Heart right ventricle (tissue), 16 donors: ENCODE results near the gene CDC14B. TPM values are rescaled to one million over a fixed set of nuclear protein-coding genes. Genes with fewer than 3 reads are reported as not detected.

Experiments used
- ATAC-seq, 8 donors: fragments of 200-7000 bp; cut with Tn5 transposase; one replicate each; pipeline ENCODE4 v1.9.1; 2020; ENCODE audit warnings: mild to moderate bottlenecking in 8 of 8, moderate library complexity in 8 of 8, moderate number of reproducible peaks in 1 of 8
- DNase-seq, 2 donors: peaks; one replicate each; pipeline ENCODE4 v3.0.0-alpha.2; 2020
- H3K27ac ChIP-seq, 10 donors: fragments of 200-600 bp; sonication (generic) in 2 of 10; one replicate each; pipeline versions ENCODE4 v1.5.0 to v1.8.0; 2020 to 2022; ENCODE audit warnings: mild to moderate bottlenecking in 3 of 10
- H3K27me3 ChIP-seq, 7 donors: fragments of 200-600 bp; one replicate each; pipeline ENCODE4 v1.8.0; 2021 to 2022; ENCODE audit warnings: mild to moderate bottlenecking in 2 of 7
- H3K36me3 ChIP-seq, 9 donors: fragments of 200-600 bp; sonication (generic) in 1 of 9; one replicate each; pipeline versions ENCODE4 v1.5.0 to v1.8.0; 2020 to 2022; ENCODE audit warnings: mild to moderate bottlenecking in 2 of 9
- H3K4me1 ChIP-seq, 9 donors: fragments of 200-600 bp; sonication (generic) in 1 of 9; one replicate each; pipeline versions ENCODE4 v1.5.0 to v1.8.0; 2020 to 2022; ENCODE audit warnings: mild to moderate bottlenecking in 4 of 9
- H3K4me3 ChIP-seq, 10 donors: fragments of 200-600 bp; sonication (generic) in 2 of 10; one replicate each; pipeline versions ENCODE4 v1.5.0 to v1.8.0; 2020 to 2022; ENCODE audit warnings: mild to moderate bottlenecking in 7 of 10, moderate library complexity in 2 of 10
- H3K9me3 ChIP-seq, 11 donors: fragments of 200-600 bp in 10 of 11; sonication (generic) in 2 of 11; one replicate each; pipeline versions ENCODE4 v1.5.0 to v1.8.0; 2013 to 2022; ENCODE audit warnings: mild to moderate bottlenecking in 2 of 11, control low read depth in 1 of 11, moderate library complexity in 1 of 11
- CTCF ChIP-seq, 9 donors: fragments of 200-600 bp; sonication (generic) in 2 of 9; IDR thresholded peaks; one replicate each; pipeline versions ENCODE4 v1.5.0 to v1.8.0; 2021 to 2022; ENCODE audit warnings: antibody characterized with exemption in 9 of 9, mild to moderate bottlenecking in 5 of 9, moderate library complexity in 1 of 9
- WGBS, 2 donors: extraction: QIAGEN DNeasy Blood & Tissue Kit; methylation state at CpG; one replicate each; pipeline ENCODE4 v1.1.7; 2013; ENCODE audit warnings: inconsistent platforms in 1 of 2; 5-methylcytosine and 5-hydroxymethylcytosine counted together
- intact Hi-C, 10 donors: fragments of 100-400 bp; cut with DNase I; formaldehyde crosslinking; loops; one replicate each; pipeline versions ENCODE4 v1.11.1 to v1.14.2; 2022
- polyA plus RNA-seq, 2 donors: library from polyadenylated mRNA; stranded (reverse); fragments of 200-250 nt; gene quantifications; one replicate each; pipeline ENCODE4 v1.2.3, GENCODE V29; 2013
- total RNA-seq, 10 donors: library from RNA; stranded (reverse); fragmentation: NEBNext Ultra II Directional in 3 of 10; extraction: Animal tissue kit (Norgen Biotek cat#: 25700) in 3 of 10; gene quantifications; one replicate each; pipeline versions ENCODE4 v1.2.1 to v1.2.4, GENCODE V29; 2021 to 2023
- donor health status: Arrhythmogenic right ventricular cardiomyopathy.
- donor health status: ischemic (EF 13 %, LVEDD 7.1; RV severe dilation, severe dysfunction).
- donor health status: healthy with polysubstance abuse.
- donor health status: DM: no; HTN: yes; CAD: no.
- donor health status: DM: no; HTN: no; CAD: no.
- donor health status: ischemic (EF 25% LVEDD 6.9; RV normal size, moderate dysfunction).
- donor health status: ischemic (EF 25% LVEDD 5.7; RV mildly dilated, moderate dysfunction).
- donor health status: healthy.
- donor health status: DM: yes; HTN: yes; CAD: no.
- donor health status: Ischemic cardiomyopathy.
- donor health status: ischemic (EF 35%, LVEDD 5.7; RV mildly dilated, moderate dysfunction).
- donor health status: nonischemic (EF 11% LVEDD 7.7; RV severe dilation, severe dysfunction).
- donor health status: DM: yes; HTN: yes; CAD: no.
- donor health status: PGD.
- donor health status: ischemic (EF 29% LVEDD 5.4; RV normal size, mild dysfunction).
- donor health status: nonischemic (EF 23%, LVEDD 6.1; RV moderate dilation, normal function).

CDC14B gene
- total and polyA plus RNA-seq, 12 donors: 5.1 to 30.8 (median 23.9) TPM

GRCh38 chr9:96500696-96501632 is 118.7 kb downstream of the CDC14B start:
- intact Hi-C loops: no loop called here
- Histone ChIP-seq H3K36me3 (peaks cover 0 to 11% (median 0%) of the 10 kb centered on the region in 9 donors), H3K9me3 (no peaks in the 10 kb centered on the region), H3K4me1 (peaks cover 0 to 43% (median 0%) of the 10 kb centered on the region in 9 donors), H3K4me3 (no peak overlapping the region), H3K27ac (no peak overlapping the region), H3K27me3 (no peaks in the 10 kb centered on the region)
- TF ChIP-seq CTCF (IDR thresholded peaks at IDR 0.05): no peak
- DNase-seq: no peak
- no peak for ATAC-seq
- WGBS, 2 donors: 84 to 88% methylated on average over 14 of the region's 14 CpGs

- intact Hi-C loops: no loop called here
- Histone ChIP-seq H3K9me3 (no peaks in the 10 kb centered on the region), H3K4me3 (no peak overlapping the region), H3K4me1 (peaks cover 0 to 45% (median under 1%) of the 10 kb centered on the region in 9 donors), H3K36me3 (peaks cover 0 to 11% (median 0%) of the 10 kb centered on the region in 9 donors), H3K27me3 (no peaks in the 10 kb centered on the region), H3K27ac (no peak overlapping the region)
- no peak for TF ChIP-seq CTCF (IDR thresholded peaks at IDR 0.05)
- ATAC-seq (peak in 1 of 8 donors; percentile 27), DNase-seq (no peak)
- WGBS, 2 donors: 62 to 74% methylated on average over 7 of the region's 7 CpGs
These were observed 120.4 kb downstream of the CDC14B start for GRCh38 chr9:96499257-96499656.

- DNase-seq (no peak), ATAC-seq (no peak)
- intact Hi-C loops: no loop called here
- Histone ChIP-seq H3K27ac (no peak overlapping the region), H3K36me3 (peaks cover 0 to 6% (median 0%) of the 10 kb centered on the region in 9 donors), H3K27me3 (no peaks in the 10 kb centered on the region), H3K4me1 (peaks cover 0 to 48% (median 3%) of the 10 kb centered on the region in 9 donors), H3K4me3 (no peak overlapping the region), H3K9me3 (no peaks in the 10 kb centered on the region)
- TF ChIP-seq CTCF (IDR thresholded peaks at IDR 0.05): no peak
- WGBS, 2 donors: 78 to 84% methylated on average over 7 of the region's 7 CpGs
These were observed 120.8 kb downstream of the CDC14B start for GRCh38 chr9:96498796-96499195.

- Histone ChIP-seq H3K4me3 (no peak overlapping the region), H3K9me3 (no peaks in the 10 kb centered on the region), H3K4me1 (peaks cover 0 to 35% (median 3%) of the 10 kb centered on the region in 9 donors), H3K27me3 (no peaks in the 10 kb centered on the region), H3K36me3 (peaks cover 0 to 17% (median 0%) of the 10 kb centered on the region in 9 donors), H3K27ac (no peak overlapping the region)
- TF ChIP-seq CTCF (IDR thresholded peaks at IDR 0.05): no peak
- ATAC-seq: peak in 1 of 8 donors; percentile 14
- WGBS, 2 donors: 92 to 97% methylated on average over 17 of the region's 17 CpGs
- intact Hi-C loops: no loop called here
- no peak for DNase-seq
These were observed 122.6 kb downstream of the CDC14B start for GRCh38 chr9:96497117-96497399.
